Uterus (tissue), 4 donors: ENCODE measurements around the gene CPLANE2. TPM values are rescaled to one million over a fixed set of nuclear protein-coding genes. Genes with fewer than 3 reads are reported as not detected.

Experiments
- DNase-seq, 2 donors: peaks; one replicate each; pipeline ENCODE4 v3.0.0-alpha.2; 2019 to 2020
- H3K27ac ChIP-seq, 2 donors: fragments of 200-600 bp; sonication (generic); 1 replicate in 1 of 2; 2 replicates in 1 of 2; pipeline ENCODE4 v1.5.1; 2016 to 2018
- H3K27me3 ChIP-seq, 2 donors: fragments of 200-600 bp; sonication (generic); one replicate each; pipeline ENCODE4 v1.5.1; 2018 to 2019; ENCODE audit warnings: control low read depth in 1 of 2
- H3K36me3 ChIP-seq, 2 donors: fragments of 200-600 bp; sonication (generic); one replicate each; pipeline ENCODE4 v1.5.1; 2019; ENCODE audit warnings: control low read depth in 1 of 2
- H3K4me1 ChIP-seq, 2 donors: fragments of 200-600 bp; sonication (generic); one replicate each; pipeline ENCODE4 v1.5.1; 2018 to 2019; ENCODE audit warnings: control low read depth in 1 of 2
- H3K4me3 ChIP-seq, 2 donors: fragments of 200-600 bp; sonication (generic); 1 replicate in 1 of 2; 2 replicates in 1 of 2; pipeline ENCODE4 v1.5.1; 2018 to 2019; ENCODE audit warnings: mild to moderate bottlenecking in 1 of 2
- H3K9me3 ChIP-seq, 2 donors: fragments of 200-600 bp; sonication (generic); one replicate each; pipeline ENCODE4 v1.5.1; 2019; ENCODE audit warnings: control low read depth in 1 of 2
- CTCF ChIP-seq, 4 experiments: fragments of 200-600 bp in 2 of 4; fragments of 450-650 bp in 2 of 4; sonication (generic) in 2 of 4; IDR thresholded peaks; one replicate each; pipeline ENCODE4 v1.5.1; 2016 to 2019; ENCODE audit warnings: antibody characterized with exemption in 4 of 4, mild to moderate bottlenecking in 2 of 4, moderate library complexity in 1 of 4
- POLR2A ChIP-seq, 2 donors: fragments of 450-650 bp; IDR thresholded peaks; one replicate each; pipeline ENCODE4 v1.6.1; 2016; ENCODE audit warnings: antibody characterized with exemption in 2 of 2, mild to moderate bottlenecking in 1 of 2, moderate library complexity in 1 of 2
- intact Hi-C: fragments of 100-400 bp; cut with DNase I; formaldehyde crosslinking; loops from one replicate; pipeline ENCODE4 v1.15.1; 2023; ENCODE audit warnings: low total_unique reads
- total RNA-seq, 4 donors: library from RNA; depleted of rRNA in 3 of 4; stranded (reverse); fragments of >200 nt in 3 of 4; gene quantifications; one replicate each; pipeline versions ENCODE4 v1.1.0 to v1.2.4, GENCODE V29; 2014 to 2023
- donor health status: DM: yes; HTN: yes; CAD: no.

Gene CPLANE2
- total RNA-seq, 4 donors from 2014 or later: 5.1 to 7.4 (median 5.5) TPM

DNA sequence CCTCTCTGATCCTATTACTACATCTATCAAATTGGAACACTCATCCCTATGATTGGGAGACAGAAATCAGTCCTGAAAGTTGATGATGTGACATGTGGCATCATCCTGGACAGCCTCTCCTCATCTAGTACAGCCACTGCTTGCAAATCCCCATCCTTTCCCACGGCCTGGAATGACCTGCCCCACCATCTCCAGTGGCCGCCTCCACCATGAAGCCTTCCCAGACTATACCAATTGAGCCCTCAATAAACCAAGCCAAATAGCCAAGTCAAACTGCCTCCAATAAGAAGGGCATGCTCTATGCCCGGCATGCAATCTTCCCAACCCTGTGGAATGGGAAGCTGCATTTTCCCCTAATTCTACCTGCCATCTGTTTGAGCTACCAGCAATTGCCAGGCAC lies 24.0 kb downstream of the CPLANE2 start:
- Histone ChIP-seq H3K9me3 (no peaks in the 10 kb centered on the region), H3K27ac (no peak overlapping the region), H3K27me3 (no peaks in the 10 kb centered on the region), H3K4me3 (no peak overlapping the region), H3K4me1 (peaks cover 0 to 5% of the 10 kb centered on the region in 2 donors), H3K36me3 (no peaks in the 10 kb centered on the region)
- TF ChIP-seq POLR2A (IDR thresholded peaks at IDR 0.05): no peak
- TF ChIP-seq CTCF (IDR thresholded peaks at IDR 0.05): no peak
- DNase-seq: no peak
- intact Hi-C loops: no loop called here

- H3K27me3 ChIP-seq: no peaks in the 10 kb centered on the region
- no peak within 1 kb of the TSS for H3K4me3 ChIP-seq
- H3K9me3 ChIP-seq: no peaks in the 10 kb centered on the region
- intact Hi-C loops: no loop called here
- H3K27ac ChIP-seq: no peak within 1 kb of the TSS
- TF ChIP-seq CTCF (IDR thresholded peaks at IDR 0.05) (no peak), POLR2A (IDR thresholded peaks at IDR 0.05) (no peak)
- peaks cover 0 to 4% of the 10 kb centered on the region in 2 donors for H3K4me1 ChIP-seq
- H3K36me3 ChIP-seq: no peaks in the 10 kb centered on the region
- DNase-seq: no peak
Measured at GRCh38 chr1:16212251-16212961, 24.6 kb downstream of the CPLANE2 start, which contains the start of gene ARHGEF19. Gene ARHGEF19 (minus strand): TSS chr1:16212652. CDS start chr1:16209054, 3,598 bp downstream.

DNA sequence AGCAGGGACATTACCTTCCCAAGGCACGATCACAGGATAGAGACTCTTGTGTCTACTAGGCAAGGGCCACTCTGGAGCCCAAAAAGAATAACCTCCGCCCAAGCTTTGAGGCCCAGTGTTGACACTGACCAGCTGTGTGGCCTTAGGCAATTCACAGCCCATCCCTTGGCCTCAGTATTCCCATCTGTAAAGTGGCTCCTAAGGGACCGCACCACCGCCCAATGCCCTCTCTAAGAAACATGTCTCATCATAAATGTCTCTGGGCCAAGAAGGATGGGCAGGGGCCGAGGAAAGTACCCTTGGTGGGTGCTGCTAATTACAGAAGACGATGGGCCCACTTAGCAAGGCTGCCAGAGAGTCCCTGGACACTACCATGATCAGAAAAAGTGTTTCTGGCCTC lies 25.2 kb downstream of the CPLANE2 start:
- Histone ChIP-seq H3K4me1 (peaks cover 0 to 7% of the 10 kb centered on the region in 2 donors), H3K27ac (no peak overlapping the region), H3K9me3 (no peaks in the 10 kb centered on the region), H3K36me3 (no peaks in the 10 kb centered on the region), H3K27me3 (no peaks in the 10 kb centered on the region), H3K4me3 (no peak overlapping the region)
- intact Hi-C loops: no loop called here
- DNase-seq: no peak
- no peak for TF ChIP-seq CTCF (IDR thresholded peaks at IDR 0.05)
- TF ChIP-seq POLR2A (IDR thresholded peaks at IDR 0.05): no peak

- DNase-seq: no peak
- H3K27ac ChIP-seq: no peak overlapping the region
- intact Hi-C loops: no loop called here
- no peaks in the 10 kb centered on the region for H3K36me3 ChIP-seq
- no peak overlapping the region for H3K4me3 ChIP-seq
- TF ChIP-seq POLR2A (IDR thresholded peaks at IDR 0.05): no peak
- TF ChIP-seq CTCF (IDR thresholded peaks at IDR 0.05): no peak
- peaks cover 0 to 7% of the 10 kb centered on the region in 2 donors for H3K4me1 ChIP-seq
- H3K9me3 ChIP-seq: no peaks in the 10 kb centered on the region
- no peaks in the 10 kb centered on the region for H3K27me3 ChIP-seq
Measured at GRCh38 chr1:16210581-16210980, 26.4 kb downstream of the CPLANE2 start.

- Histone ChIP-seq H3K4me1 (peaks cover 0 to 7% of the 10 kb centered on the region in 2 donors), H3K27ac (no peak overlapping the region), H3K36me3 (no peaks in the 10 kb centered on the region), H3K27me3 (no peaks in the 10 kb centered on the region), H3K4me3 (no peak overlapping the region), H3K9me3 (no peaks in the 10 kb centered on the region)
- DNase-seq: no peak
- intact Hi-C loops: loop anchor here (10.0 kb wide), 1 partner anchor 155 kb away; the partner anchor contains the start of gene SZRD1
- no peak for TF ChIP-seq CTCF (IDR thresholded peaks at IDR 0.05)
- no peak for TF ChIP-seq POLR2A (IDR thresholded peaks at IDR 0.05)
Measured at GRCh38 chr1:16209847-16210407, 27.1 kb downstream of the CPLANE2 start.
